Measurements from ENCODE around the gene KIF11. TPM values are rescaled to one million over a fixed set of nuclear protein-coding genes. Genes with fewer than 3 reads are reported as not detected.
A peak's percentile ranks its signal among the peaks of the same experiment; 100 is the strongest.

KIF11 gene
- total and polyA plus RNA-seq, 9 of the 15 experiments (the other 6 are each of a cell fraction or from before 2014, with no cell fraction given) = 11.3 to 54.4 (median 29.2) TPM

DNA sequence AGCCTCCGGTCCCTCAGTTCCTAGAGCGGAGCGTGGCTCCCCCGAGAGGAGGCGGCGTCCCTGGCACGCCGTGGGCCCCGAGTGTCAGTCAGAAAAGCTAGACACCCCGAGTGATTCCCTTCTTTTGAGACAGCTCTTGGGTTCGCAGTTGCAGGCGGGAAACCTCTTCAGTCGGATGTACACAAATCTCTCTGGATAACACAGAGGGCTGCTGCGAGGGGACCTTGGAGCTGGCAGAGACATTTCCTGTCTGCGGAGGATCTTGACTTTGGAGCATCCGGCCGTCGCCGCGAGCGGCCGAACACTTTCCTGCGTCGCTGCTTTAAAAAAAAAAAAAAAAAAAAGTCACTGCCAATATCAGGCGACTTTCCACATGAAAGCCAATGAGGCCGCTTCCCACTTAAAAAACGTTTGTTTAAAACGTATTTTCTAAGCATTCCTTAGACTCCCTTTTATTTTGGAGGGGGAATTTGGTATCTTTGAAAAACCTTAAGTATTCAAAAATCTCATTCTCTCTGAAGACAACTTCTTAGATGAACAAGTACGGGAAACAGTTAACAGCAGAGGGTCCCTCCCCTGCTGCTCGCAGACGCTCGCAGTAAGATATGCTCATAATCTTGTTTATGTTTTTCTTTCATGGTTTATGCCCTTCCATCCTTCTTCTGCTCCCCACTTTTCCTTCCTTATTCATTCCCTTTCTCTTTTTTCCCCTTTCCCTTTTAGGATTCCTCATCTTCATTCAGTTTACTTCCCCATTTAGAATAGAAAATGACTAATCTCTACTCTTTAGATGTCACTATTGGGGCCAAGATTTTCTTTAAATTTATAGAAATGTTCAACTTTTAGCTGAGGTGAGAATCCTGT is 106.8 kb downstream of the KIF11 start (continued):
- TF ChIP-seq, protein P1, sequence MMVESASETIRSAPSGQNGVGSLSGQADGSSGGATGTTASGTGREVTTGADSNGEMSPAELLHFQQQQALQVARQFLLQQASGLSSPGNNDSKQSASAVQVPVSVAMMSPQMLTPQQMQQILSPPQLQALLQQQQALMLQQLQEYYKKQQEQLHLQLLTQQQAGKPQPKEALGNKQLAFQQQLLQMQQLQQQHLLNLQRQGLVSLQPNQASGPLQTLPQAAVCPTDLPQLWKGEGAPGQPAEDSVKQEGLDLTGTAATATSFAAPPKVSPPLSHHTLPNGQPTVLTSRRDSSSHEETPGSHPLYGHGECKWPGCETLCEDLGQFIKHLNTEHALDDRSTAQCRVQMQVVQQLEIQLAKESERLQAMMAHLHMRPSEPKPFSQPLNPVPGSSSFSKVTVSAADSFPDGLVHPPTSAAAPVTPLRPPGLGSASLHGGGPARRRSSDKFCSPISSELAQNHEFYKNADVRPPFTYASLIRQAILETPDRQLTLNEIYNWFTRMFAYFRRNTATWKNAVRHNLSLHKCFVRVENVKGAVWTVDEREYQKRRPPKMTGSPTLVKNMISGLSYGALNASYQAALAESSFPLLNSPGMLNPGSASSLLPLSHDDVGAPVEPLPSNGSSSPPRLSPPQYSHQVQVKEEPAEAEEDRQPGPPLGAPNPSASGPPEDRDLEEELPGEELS (CRISPR knock-in tag; IDR thresholded peaks at IDR 0.05; ENCODE audit: borderline replicate concordance) = no peak
- TF ChIP-seq, protein P2, sequence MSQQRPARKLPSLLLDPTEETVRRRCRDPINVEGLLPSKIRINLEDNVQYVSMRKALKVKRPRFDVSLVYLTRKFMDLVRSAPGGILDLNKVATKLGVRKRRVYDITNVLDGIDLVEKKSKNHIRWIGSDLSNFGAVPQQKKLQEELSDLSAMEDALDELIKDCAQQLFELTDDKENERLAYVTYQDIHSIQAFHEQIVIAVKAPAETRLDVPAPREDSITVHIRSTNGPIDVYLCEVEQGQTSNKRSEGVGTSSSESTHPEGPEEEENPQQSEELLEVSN (IDR thresholded peaks at IDR 0.05; ENCODE audit: borderline replicate concordance in 1 of 2, extremely low read depth in 1 of 2, insufficient read depth in 1 of 2, insufficient read length in 1 of 2, low read depth in 1 of 2, low read length in 1 of 2, poor library complexity in 1 of 2, severe bottlenecking in 1 of 2) = peak; percentile 12 to 54
- TF ChIP-seq DACH1 (IDR thresholded peaks at IDR 0.05; ENCODE audit: partially characterized antibody) = no peak
- no peak for TF ChIP-seq RAD51 (IDR thresholded peaks at IDR 0.05; ENCODE audit: borderline replicate concordance, low read depth)
- TF ChIP-seq TRIM28 (IDR thresholded peaks at IDR 0.05) = no peak
- TF ChIP-seq L3MBTL2 (IDR thresholded peaks at IDR 0.05) = peak; percentile 51; the same call in 1 of the 2 replicates
- TF ChIP-seq, protein P3, sequence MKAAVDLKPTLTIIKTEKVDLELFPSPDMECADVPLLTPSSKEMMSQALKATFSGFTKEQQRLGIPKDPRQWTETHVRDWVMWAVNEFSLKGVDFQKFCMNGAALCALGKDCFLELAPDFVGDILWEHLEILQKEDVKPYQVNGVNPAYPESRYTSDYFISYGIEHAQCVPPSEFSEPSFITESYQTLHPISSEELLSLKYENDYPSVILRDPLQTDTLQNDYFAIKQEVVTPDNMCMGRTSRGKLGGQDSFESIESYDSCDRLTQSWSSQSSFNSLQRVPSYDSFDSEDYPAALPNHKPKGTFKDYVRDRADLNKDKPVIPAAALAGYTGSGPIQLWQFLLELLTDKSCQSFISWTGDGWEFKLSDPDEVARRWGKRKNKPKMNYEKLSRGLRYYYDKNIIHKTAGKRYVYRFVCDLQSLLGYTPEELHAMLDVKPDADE (conservative IDR thresholded peaks at IDR 0.05; ENCODE audit: control insufficient read depth, low read depth, low read length) = no peak
- TF ChIP-seq, protein P4, sequence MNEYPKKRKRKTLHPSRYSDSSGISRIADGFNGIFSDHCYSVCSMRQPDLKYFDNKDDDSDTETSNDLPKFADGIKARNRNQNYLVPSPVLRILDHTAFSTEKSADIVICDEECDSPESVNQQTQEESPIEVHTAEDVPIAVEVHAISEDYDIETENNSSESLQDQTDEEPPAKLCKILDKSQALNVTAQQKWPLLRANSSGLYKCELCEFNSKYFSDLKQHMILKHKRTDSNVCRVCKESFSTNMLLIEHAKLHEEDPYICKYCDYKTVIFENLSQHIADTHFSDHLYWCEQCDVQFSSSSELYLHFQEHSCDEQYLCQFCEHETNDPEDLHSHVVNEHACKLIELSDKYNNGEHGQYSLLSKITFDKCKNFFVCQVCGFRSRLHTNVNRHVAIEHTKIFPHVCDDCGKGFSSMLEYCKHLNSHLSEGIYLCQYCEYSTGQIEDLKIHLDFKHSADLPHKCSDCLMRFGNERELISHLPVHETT (CRISPR knock-in tag; conservative IDR thresholded peaks at IDR 0.05 in 1 of 2, IDR thresholded peaks at IDR 0.05 in 1 of 2) = no peak
- TF ChIP-seq, protein P5, sequence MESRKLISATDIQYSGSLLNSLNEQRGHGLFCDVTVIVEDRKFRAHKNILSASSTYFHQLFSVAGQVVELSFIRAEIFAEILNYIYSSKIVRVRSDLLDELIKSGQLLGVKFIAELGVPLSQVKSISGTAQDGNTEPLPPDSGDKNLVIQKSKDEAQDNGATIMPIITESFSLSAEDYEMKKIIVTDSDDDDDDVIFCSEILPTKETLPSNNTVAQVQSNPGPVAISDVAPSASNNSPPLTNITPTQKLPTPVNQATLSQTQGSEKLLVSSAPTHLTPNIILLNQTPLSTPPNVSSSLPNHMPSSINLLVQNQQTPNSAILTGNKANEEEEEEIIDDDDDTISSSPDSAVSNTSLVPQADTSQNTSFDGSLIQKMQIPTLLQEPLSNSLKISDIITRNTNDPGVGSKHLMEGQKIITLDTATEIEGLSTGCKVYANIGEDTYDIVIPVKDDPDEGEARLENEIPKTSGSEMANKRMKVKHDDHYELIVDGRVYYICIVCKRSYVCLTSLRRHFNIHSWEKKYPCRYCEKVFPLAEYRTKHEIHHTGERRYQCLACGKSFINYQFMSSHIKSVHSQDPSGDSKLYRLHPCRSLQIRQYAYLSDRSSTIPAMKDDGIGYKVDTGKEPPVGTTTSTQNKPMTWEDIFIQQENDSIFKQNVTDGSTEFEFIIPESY (CRISPR knock-in tag; IDR thresholded peaks at IDR 0.05) = 0 out of 2 replicates have a peak, but pooled peaks have one; percentile 18
- TF ChIP-seq, protein P6, sequence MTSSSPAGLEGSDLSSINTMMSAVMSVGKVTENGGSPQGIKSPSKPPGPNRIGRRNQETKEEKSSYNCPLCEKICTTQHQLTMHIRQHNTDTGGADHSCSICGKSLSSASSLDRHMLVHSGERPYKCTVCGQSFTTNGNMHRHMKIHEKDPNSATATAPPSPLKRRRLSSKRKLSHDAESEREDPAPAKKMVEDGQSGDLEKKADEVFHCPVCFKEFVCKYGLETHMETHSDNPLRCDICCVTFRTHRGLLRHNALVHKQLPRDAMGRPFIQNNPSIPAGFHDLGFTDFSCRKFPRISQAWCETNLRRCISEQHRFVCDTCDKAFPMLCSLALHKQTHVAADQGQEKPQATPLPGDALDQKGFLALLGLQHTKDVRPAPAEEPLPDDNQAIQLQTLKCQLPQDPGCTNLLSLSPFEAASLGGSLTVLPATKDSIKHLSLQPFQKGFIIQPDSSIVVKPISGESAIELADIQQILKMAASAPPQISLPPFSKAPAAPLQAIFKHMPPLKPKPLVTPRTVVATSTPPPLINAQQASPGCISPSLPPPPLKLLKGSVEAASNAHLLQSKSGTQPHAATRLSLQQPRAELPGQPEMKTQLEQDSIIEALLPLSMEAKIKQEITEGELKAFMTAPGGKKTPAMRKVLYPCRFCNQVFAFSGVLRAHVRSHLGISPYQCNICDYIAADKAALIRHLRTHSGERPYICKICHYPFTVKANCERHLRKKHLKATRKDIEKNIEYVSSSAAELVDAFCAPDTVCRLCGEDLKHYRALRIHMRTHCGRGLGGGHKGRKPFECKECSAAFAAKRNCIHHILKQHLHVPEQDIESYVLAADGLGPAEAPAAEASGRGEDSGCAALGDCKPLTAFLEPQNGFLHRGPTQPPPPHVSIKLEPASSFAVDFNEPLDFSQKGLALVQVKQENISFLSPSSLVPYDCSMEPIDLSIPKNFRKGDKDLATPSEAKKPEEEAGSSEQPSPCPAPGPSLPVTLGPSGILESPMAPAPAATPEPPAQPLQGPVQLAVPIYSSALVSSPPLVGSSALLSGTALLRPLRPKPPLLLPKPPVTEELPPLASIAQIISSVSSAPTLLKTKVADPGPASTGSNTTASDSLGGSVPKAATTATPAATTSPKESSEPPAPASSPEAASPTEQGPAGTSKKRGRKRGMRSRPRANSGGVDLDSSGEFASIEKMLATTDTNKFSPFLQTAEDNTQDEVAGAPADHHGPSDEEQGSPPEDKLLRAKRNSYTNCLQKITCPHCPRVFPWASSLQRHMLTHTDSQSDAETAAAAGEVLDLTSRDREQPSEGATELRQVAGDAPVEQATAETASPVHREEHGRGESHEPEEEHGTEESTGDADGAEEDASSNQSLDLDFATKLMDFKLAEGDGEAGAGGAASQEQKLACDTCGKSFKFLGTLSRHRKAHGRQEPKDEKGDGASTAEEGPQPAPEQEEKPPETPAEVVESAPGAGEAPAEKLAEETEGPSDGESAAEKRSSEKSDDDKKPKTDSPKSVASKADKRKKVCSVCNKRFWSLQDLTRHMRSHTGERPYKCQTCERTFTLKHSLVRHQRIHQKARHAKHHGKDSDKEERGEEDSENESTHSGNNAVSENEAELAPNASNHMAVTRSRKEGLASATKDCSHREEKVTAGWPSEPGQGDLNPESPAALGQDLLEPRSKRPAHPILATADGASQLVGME (CRISPR knock-in tag; IDR thresholded peaks at IDR 0.05) = no peak

Measured in K562 (cell line).